ENCODE measurements around the gene MAPK10. TPM values are rescaled to one million over a fixed set of nuclear protein-coding genes. Genes with fewer than 3 reads are reported as not detected.

Gene MAPK10
- total and polyA plus RNA-seq, 7 experiments from 2014 or later: 0.54 TPM; not detected in 6

- Mint-ChIP-seq H3K27ac (no peak overlapping the region), H3K27me3 (no peaks in the 10 kb centered on the region), H3K36me3 (no peaks in the 10 kb centered on the region), H3K9me3 (no peaks in the 10 kb centered on the region), H3K4me3 (no peak overlapping the region), H3K4me1 (no peaks in the 10 kb centered on the region)
- Histone ChIP-seq H3K27ac (ENCODE audit: low read depth, low read length) (no peak overlapping the region), H3K27me3 (ENCODE audit: control insufficient read depth in 2 of 2, insufficient read depth in 2 of 2, low read length in 2 of 2) (no peaks in the 10 kb centered on the region), H3K9me3 (ENCODE audit: control insufficient read depth in 2 of 3, low read length in 3 of 3) (no peaks in the 10 kb centered on the region), H3K4me1 (ENCODE audit: control insufficient read depth in 2 of 2, insufficient read depth in 2 of 2, low read length in 2 of 2) (no peaks in the 10 kb centered on the region), H3K4me3 (ENCODE audit: low read length) (no peak overlapping the region), H3K36me3 (ENCODE audit: control insufficient read depth in 2 of 3, insufficient read depth in 3 of 3, low read length in 3 of 3) (no peaks in the 10 kb centered on the region)
- POLR2A ChIA-PET: no interaction called here
- CTCF ChIA-PET: no interaction called here
- no peak for ATAC-seq
- DNase-seq: no peak
- intact Hi-C loops (cut with micrococcal nuclease): no loop called here
These were observed 364.5 kb downstream of the MAPK10 start for GRCh38 chr4:85995361-85995760.

- ATAC-seq: no peak
- no peaks in the 10 kb centered on the region for H3K9me3 Mint-ChIP-seq
These were observed 365.3 kb downstream of the MAPK10 start for GRCh38 chr4:85994576-85994975.

GRCh38 chr4:85993641-85994040 lies 366.2 kb downstream of the MAPK10 start:
- H3K27me3 Mint-ChIP-seq: no peaks in the 10 kb centered on the region
- H3K36me3 ChIP-seq (ENCODE audit: control insufficient read depth in 2 of 3, insufficient read depth in 3 of 3, low read length in 3 of 3): no peaks in the 10 kb centered on the region
- no peaks in the 10 kb centered on the region for H3K9me3 Mint-ChIP-seq
- POLR2A ChIA-PET: no interaction called here
- no peak overlapping the region for H3K27ac Mint-ChIP-seq
- DNase-seq (no peak), ATAC-seq (no peak)
- intact Hi-C loops (cut with micrococcal nuclease): no loop called here
- no peaks in the 10 kb centered on the region for H3K27me3 ChIP-seq (ENCODE audit: control insufficient read depth in 2 of 2, insufficient read depth in 2 of 2, low read length in 2 of 2)
- no peak overlapping the region for H3K4me3 ChIP-seq (ENCODE audit: low read length)
- CTCF ChIA-PET: no interaction called here
- no peaks in the 10 kb centered on the region for H3K9me3 ChIP-seq (ENCODE audit: control insufficient read depth in 2 of 3, low read length in 3 of 3)
- no peaks in the 10 kb centered on the region for H3K4me1 Mint-ChIP-seq
- no peak overlapping the region for H3K4me3 Mint-ChIP-seq
- no peaks in the 10 kb centered on the region for H3K36me3 Mint-ChIP-seq
- no peak overlapping the region for H3K27ac ChIP-seq (ENCODE audit: low read depth, low read length)
- H3K4me1 ChIP-seq (ENCODE audit: control insufficient read depth in 2 of 2, insufficient read depth in 2 of 2, low read length in 2 of 2): no peaks in the 10 kb centered on the region

More at GRCh38 chr4:85994576-85994975, 365.3 kb downstream of the MAPK10 start:
- intact Hi-C loops (cut with micrococcal nuclease): no loop called here
- no peaks in the 10 kb centered on the region for H3K4me1 Mint-ChIP-seq
- H3K36me3 Mint-ChIP-seq: no peaks in the 10 kb centered on the region
- H3K27ac Mint-ChIP-seq: no peak overlapping the region
- ChIA-PET CTCF (no interaction called here), POLR2A (no interaction called here)
- no peak overlapping the region for H3K4me3 Mint-ChIP-seq
- no peaks in the 10 kb centered on the region for H3K4me1 ChIP-seq (ENCODE audit: control insufficient read depth in 2 of 2, insufficient read depth in 2 of 2, low read length in 2 of 2)
- no peaks in the 10 kb centered on the region for H3K27me3 ChIP-seq (ENCODE audit: control insufficient read depth in 2 of 2, insufficient read depth in 2 of 2, low read length in 2 of 2)
- no peaks in the 10 kb centered on the region for H3K36me3 ChIP-seq (ENCODE audit: control insufficient read depth in 2 of 3, insufficient read depth in 3 of 3, low read length in 3 of 3)
- no peaks in the 10 kb centered on the region for H3K27me3 Mint-ChIP-seq
- DNase-seq: no peak
- H3K27ac ChIP-seq (ENCODE audit: low read depth, low read length): no peak overlapping the region
- no peaks in the 10 kb centered on the region for H3K9me3 ChIP-seq (ENCODE audit: control insufficient read depth in 2 of 3, low read length in 3 of 3)
- H3K4me3 ChIP-seq (ENCODE audit: low read length): no peak overlapping the region

- Mint-ChIP-seq H3K36me3 (no peaks in the 10 kb centered on the region), H3K4me3 (no peak overlapping the region)
- intact Hi-C loops (cut with micrococcal nuclease): no loop called here
These were observed 373.6 kb downstream of the MAPK10 start for GRCh38 chr4:85986266-85986665.

GRCh38 chr4:85979276-85979675 lies 380.6 kb downstream of the MAPK10 start:
- no peak for ATAC-seq
- no peaks in the 10 kb centered on the region for H3K36me3 ChIP-seq (ENCODE audit: control insufficient read depth in 2 of 3, insufficient read depth in 3 of 3, low read length in 3 of 3)
- H3K27ac ChIP-seq (ENCODE audit: low read depth, low read length): no peak overlapping the region
- H3K27me3 Mint-ChIP-seq: peaks cover 0 to 7% (median 3%) of the 10 kb centered on the region in 5 donors
- no peaks in the 10 kb centered on the region for H3K36me3 Mint-ChIP-seq
- H3K4me3 Mint-ChIP-seq: no peak overlapping the region
- peaks cover 0 to 7% (median 0%) of the 10 kb centered on the region in 11 donors for H3K9me3 Mint-ChIP-seq
- no peak for DNase-seq
- no peaks in the 10 kb centered on the region for H3K9me3 ChIP-seq (ENCODE audit: control insufficient read depth in 2 of 3, low read length in 3 of 3)
- no peaks in the 10 kb centered on the region for H3K4me1 Mint-ChIP-seq
- intact Hi-C loops (cut with micrococcal nuclease): no loop called here
- POLR2A ChIA-PET: no interaction called here
- CTCF ChIA-PET: no interaction called here
- no peaks in the 10 kb centered on the region for H3K27me3 ChIP-seq (ENCODE audit: control insufficient read depth in 2 of 2, insufficient read depth in 2 of 2, low read length in 2 of 2)
- H3K27ac Mint-ChIP-seq: no peak overlapping the region
- no peaks in the 10 kb centered on the region for H3K4me1 ChIP-seq (ENCODE audit: control insufficient read depth in 2 of 2, insufficient read depth in 2 of 2, low read length in 2 of 2)
- no peak overlapping the region for H3K4me3 ChIP-seq (ENCODE audit: low read length)

More at GRCh38 chr4:85986266-85986665, 373.6 kb downstream of the MAPK10 start:
- ChIA-PET POLR2A (no interaction called here), CTCF (interaction anchor here (0.8 kb wide), 1 partner anchor 16 kb away, joined by 3 read pairs; no protein-coding TSS in a partner anchor)
- no peaks in the 10 kb centered on the region for H3K4me1 ChIP-seq (ENCODE audit: control insufficient read depth in 2 of 2, insufficient read depth in 2 of 2, low read length in 2 of 2)
- no peak overlapping the region for H3K4me3 ChIP-seq (ENCODE audit: low read length)
- H3K27ac ChIP-seq (ENCODE audit: low read depth, low read length): no peak overlapping the region
- H3K9me3 ChIP-seq (ENCODE audit: control insufficient read depth in 2 of 3, low read length in 3 of 3): no peaks in the 10 kb centered on the region
- DNase-seq (no peak), ATAC-seq (no peak)
- H3K27me3 ChIP-seq (ENCODE audit: control insufficient read depth in 2 of 2, insufficient read depth in 2 of 2, low read length in 2 of 2): no peaks in the 10 kb centered on the region
- no peaks in the 10 kb centered on the region for H3K36me3 ChIP-seq (ENCODE audit: control insufficient read depth in 2 of 3, insufficient read depth in 3 of 3, low read length in 3 of 3)
- H3K4me1 Mint-ChIP-seq: no peaks in the 10 kb centered on the region
- no peak overlapping the region for H3K27ac Mint-ChIP-seq
- peaks cover 0 to 5% (median 0%) of the 10 kb centered on the region in 5 donors for H3K27me3 Mint-ChIP-seq
- H3K9me3 Mint-ChIP-seq: peaks cover 0 to 9% (median 1%) of the 10 kb centered on the region in 11 donors

GRCh38 chr4:85970535-85970934 lies 389.3 kb downstream of the MAPK10 start:
- intact Hi-C loops (cut with micrococcal nuclease): no loop called here
- Mint-ChIP-seq H3K36me3 (no peaks in the 10 kb centered on the region), H3K27ac (no peak overlapping the region), H3K27me3 (no peaks in the 10 kb centered on the region), H3K9me3 (no peaks in the 10 kb centered on the region), H3K4me3 (no peak overlapping the region), H3K4me1 (no peaks in the 10 kb centered on the region)
- Histone ChIP-seq H3K4me3 (ENCODE audit: low read length) (no peak overlapping the region), H3K9me3 (ENCODE audit: control insufficient read depth in 2 of 3, low read length in 3 of 3) (no peaks in the 10 kb centered on the region), H3K4me1 (ENCODE audit: control insufficient read depth in 2 of 2, insufficient read depth in 2 of 2, low read length in 2 of 2) (no peaks in the 10 kb centered on the region), H3K27ac (ENCODE audit: low read depth, low read length) (no peak overlapping the region), H3K36me3 (ENCODE audit: control insufficient read depth in 2 of 3, insufficient read depth in 3 of 3, low read length in 3 of 3) (no peaks in the 10 kb centered on the region), H3K27me3 (ENCODE audit: control insufficient read depth in 2 of 2, insufficient read depth in 2 of 2, low read length in 2 of 2) (no peaks in the 10 kb centered on the region)
- ATAC-seq (no peak), DNase-seq (no peak)
- POLR2A ChIA-PET: no interaction called here
- CTCF ChIA-PET: no interaction called here

GRCh38 chr4:85968945-85969819 lies 390.7 kb downstream of the MAPK10 start:
- no peak overlapping the region for H3K4me3 ChIP-seq (ENCODE audit: low read length)
- H3K9me3 ChIP-seq (ENCODE audit: control insufficient read depth in 2 of 3, low read length in 3 of 3): no peaks in the 10 kb centered on the region
- intact Hi-C loops (cut with micrococcal nuclease): no loop called here
- ChIA-PET POLR2A (no interaction called here), CTCF (no interaction called here)
- H3K36me3 ChIP-seq (ENCODE audit: control insufficient read depth in 2 of 3, insufficient read depth in 3 of 3, low read length in 3 of 3): no peaks in the 10 kb centered on the region
- H3K27me3 ChIP-seq (ENCODE audit: control insufficient read depth in 2 of 2, insufficient read depth in 2 of 2, low read length in 2 of 2): no peaks in the 10 kb centered on the region
- Mint-ChIP-seq H3K36me3 (peaks cover 0 to 2% (median 0%) of the 10 kb centered on the region in 5 donors), H3K27ac (no peak overlapping the region), H3K4me1 (no peaks in the 10 kb centered on the region), H3K4me3 (no peak overlapping the region), H3K9me3 (peaks cover 0 to 4% (median 0%) of the 10 kb centered on the region in 11 donors), H3K27me3 (no peaks in the 10 kb centered on the region)
- ATAC-seq (no peak), DNase-seq (peak in 2 of 9 donors; percentile 1 to 7)
- no peaks in the 10 kb centered on the region for H3K4me1 ChIP-seq (ENCODE audit: control insufficient read depth in 2 of 2, insufficient read depth in 2 of 2, low read length in 2 of 2)
- H3K27ac ChIP-seq (ENCODE audit: low read depth, low read length): no peak overlapping the region
